PFSK-1 (cell line): ENCODE measurements around the gene MUC2.

Experiments
- FOXP2 ChIP-seq: optimal IDR thresholded peaks from 2 replicates; pipeline ENCODE3; 2011; ENCODE audit warnings: borderline replicate concordance, control low read depth, inconsistent platforms; ENCODE audit not compliant: insufficient read depth; ENCODE audit errors: extremely low read length, extremely low read depth
- POLR2AphosphoS5 ChIP-seq: IDR thresholded peaks from 2 replicates; pipeline ENCODE4 v1.6.1; 2012; ENCODE audit warnings: low read depth, mild to moderate bottlenecking, control low read depth, low read length, moderate library complexity
- SIN3A ChIP-seq: IDR thresholded peaks from 2 replicates; pipeline ENCODE4 v1.6.1; 2012; ENCODE audit warnings: mild to moderate bottlenecking, low read length, moderate library complexity, borderline replicate concordance; ENCODE audit not compliant: insufficient read depth
- TAF1 ChIP-seq: IDR thresholded peaks from 2 replicates; pipeline ENCODE4 v1.6.1; 2012; ENCODE audit warnings: low read length, control low read depth, borderline replicate concordance; ENCODE audit not compliant: insufficient read depth
- TF ChIP-seq, protein P1 (sequence below), 2 experiments: IDR thresholded peaks; 2 replicates each; pipeline versions ENCODE4 v1.6.1 to v1.8.0; 2011 to 2012; ENCODE audit warnings: low read depth in 2 of 2, low read length in 2 of 2, control low read depth in 1 of 2, inconsistent platforms in 1 of 2, mild to moderate bottlenecking in 1 of 2, moderate library complexity in 1 of 2; ENCODE audit not compliant: insufficient read depth in 1 of 2

The MUC2 gene

DNA sequence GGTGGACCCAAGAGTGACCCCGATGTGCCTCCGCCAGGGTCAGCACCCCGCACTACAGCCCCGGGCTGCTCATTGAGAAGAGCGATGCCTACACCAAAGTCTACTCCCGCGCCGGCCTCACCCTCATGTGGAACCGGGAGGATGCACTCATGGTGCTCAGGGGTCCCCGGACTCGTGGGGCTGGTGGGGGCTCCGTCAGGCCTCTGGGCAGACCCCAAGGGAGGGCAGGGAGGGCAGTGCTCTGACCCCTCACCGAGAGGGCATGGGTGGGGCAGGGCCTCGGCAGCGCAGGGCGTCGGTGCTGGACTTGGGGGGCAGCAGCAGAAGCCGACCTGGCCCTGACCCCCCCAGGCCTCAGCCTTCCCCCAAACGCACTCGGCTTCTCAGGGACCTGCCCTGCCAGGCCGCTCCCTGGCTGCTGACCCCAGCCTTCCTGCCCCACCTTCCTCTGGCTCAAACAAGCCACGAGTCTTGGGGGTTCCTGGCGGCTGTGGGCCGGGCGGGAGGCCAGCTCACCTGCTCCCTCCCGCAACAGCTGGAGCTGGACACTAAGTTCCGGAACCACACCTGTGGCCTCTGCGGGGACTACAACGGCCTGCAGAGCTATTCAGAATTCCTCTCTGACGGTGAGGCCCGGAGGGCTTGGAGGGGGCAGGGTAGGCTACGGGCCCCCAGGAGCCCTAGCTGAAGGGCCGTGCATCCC is 2.9 kb downstream of the MUC2 start:
- TF ChIP-seq TAF1: no peak
- no peak for TF ChIP-seq POLR2AphosphoS5
- no peak for TF ChIP-seq FOXP2
- no peak for TF ChIP-seq SIN3A

DNA sequence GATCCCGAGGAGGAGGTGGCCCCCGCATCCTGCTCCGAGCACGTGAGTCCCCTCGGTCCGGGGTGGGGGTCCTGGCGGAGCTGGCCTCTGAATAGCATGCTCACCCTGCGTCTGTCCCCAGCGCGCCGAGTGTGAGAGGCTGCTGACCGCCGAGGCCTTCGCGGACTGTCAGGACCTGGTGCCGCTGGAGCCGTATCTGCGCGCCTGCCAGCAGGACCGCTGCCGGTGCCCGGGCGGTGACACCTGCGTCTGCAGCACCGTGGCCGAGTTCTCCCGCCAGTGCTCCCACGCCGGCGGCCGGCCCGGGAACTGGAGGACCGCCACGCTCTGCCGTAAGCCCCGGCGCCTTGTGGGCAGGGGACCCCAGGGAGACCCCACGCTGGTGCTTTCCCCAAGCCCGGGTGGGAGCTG is 3.5 kb downstream of the MUC2 start:
- TF ChIP-seq SIN3A (no peak), FOXP2 (no peak), TAF1 (no peak), POLR2AphosphoS5 (no peak)
- TF ChIP-seq, protein P1, sequence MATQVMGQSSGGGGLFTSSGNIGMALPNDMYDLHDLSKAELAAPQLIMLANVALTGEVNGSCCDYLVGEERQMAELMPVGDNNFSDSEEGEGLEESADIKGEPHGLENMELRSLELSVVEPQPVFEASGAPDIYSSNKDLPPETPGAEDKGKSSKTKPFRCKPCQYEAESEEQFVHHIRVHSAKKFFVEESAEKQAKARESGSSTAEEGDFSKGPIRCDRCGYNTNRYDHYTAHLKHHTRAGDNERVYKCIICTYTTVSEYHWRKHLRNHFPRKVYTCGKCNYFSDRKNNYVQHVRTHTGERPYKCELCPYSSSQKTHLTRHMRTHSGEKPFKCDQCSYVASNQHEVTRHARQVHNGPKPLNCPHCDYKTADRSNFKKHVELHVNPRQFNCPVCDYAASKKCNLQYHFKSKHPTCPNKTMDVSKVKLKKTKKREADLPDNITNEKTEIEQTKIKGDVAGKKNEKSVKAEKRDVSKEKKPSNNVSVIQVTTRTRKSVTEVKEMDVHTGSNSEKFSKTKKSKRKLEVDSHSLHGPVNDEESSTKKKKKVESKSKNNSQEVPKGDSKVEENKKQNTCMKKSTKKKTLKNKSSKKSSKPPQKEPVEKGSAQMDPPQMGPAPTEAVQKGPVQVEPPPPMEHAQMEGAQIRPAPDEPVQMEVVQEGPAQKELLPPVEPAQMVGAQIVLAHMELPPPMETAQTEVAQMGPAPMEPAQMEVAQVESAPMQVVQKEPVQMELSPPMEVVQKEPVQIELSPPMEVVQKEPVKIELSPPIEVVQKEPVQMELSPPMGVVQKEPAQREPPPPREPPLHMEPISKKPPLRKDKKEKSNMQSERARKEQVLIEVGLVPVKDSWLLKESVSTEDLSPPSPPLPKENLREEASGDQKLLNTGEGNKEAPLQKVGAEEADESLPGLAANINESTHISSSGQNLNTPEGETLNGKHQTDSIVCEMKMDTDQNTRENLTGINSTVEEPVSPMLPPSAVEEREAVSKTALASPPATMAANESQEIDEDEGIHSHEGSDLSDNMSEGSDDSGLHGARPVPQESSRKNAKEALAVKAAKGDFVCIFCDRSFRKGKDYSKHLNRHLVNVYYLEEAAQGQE (IDR thresholded peaks at IDR 0.05; ENCODE audit: insufficient read depth in 1 of 2, low read depth in 2 of 2, low read length in 2 of 2): no peak

DNA sequence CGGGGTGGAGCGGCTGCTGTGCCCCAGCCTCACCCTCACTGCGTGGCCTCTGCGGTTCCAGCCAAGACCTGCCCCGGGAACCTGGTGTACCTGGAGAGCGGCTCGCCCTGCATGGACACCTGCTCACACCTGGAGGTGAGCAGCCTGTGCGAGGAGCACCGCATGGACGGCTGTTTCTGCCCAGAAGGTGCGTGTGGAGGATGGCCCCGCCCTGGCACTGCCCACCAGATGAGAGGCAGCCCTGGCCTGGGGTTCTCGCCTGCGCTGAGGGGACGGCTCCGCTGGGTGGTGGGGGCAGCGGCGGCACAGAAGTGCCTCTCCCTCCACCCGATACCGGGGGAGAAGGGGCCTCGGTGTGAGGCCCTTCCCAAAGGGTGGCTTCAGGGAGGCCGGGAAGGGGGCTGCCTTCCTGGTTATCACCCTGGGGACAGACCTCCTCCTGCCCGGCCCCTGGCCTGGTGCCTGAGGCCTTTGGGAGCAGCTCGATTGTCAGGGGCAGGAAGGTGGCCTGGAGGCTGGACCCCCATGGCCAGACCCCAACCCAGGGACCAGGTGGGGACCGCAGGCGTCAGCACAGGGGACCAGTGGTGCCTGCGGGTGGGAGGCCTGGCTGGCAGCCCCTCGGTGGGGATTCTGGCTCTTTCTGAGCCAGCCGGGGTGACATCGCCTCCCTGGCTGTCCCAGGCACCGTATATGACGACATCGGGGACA is 7.1 kb downstream of the MUC2 start:
- no peak for TF ChIP-seq SIN3A
- no peak for TF ChIP-seq FOXP2
- TF ChIP-seq, protein P1 (IDR thresholded peaks at IDR 0.05; ENCODE audit: insufficient read depth in 1 of 2, low read depth in 2 of 2, low read length in 2 of 2): no peak
- no peak for TF ChIP-seq POLR2AphosphoS5
- no peak for TF ChIP-seq TAF1

DNA sequence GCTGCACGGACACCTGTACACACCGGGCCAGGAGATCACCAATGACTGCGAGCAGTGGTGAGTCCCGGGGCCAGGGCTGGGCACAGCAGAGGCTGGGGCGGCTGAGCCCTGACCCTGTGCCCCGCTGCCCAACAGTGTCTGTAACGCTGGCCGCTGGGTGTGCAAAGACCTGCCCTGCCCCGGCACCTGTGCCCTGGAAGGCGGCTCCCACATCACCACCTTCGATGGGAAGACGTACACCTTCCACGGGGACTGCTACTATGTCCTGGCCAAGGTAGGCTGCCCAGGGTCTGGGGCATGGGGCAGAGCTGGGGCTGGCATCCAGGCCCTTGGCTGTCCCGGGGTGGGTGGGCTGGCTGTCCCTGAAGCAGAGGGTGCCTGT is 7.7 kb downstream of the MUC2 start:
- TF ChIP-seq POLR2AphosphoS5 (no peak), FOXP2 (no peak), TAF1 (no peak), SIN3A (no peak)
- TF ChIP-seq, protein P1 (IDR thresholded peaks at IDR 0.05; ENCODE audit: insufficient read depth in 1 of 2, low read depth in 2 of 2, low read length in 2 of 2): no peak

DNA sequence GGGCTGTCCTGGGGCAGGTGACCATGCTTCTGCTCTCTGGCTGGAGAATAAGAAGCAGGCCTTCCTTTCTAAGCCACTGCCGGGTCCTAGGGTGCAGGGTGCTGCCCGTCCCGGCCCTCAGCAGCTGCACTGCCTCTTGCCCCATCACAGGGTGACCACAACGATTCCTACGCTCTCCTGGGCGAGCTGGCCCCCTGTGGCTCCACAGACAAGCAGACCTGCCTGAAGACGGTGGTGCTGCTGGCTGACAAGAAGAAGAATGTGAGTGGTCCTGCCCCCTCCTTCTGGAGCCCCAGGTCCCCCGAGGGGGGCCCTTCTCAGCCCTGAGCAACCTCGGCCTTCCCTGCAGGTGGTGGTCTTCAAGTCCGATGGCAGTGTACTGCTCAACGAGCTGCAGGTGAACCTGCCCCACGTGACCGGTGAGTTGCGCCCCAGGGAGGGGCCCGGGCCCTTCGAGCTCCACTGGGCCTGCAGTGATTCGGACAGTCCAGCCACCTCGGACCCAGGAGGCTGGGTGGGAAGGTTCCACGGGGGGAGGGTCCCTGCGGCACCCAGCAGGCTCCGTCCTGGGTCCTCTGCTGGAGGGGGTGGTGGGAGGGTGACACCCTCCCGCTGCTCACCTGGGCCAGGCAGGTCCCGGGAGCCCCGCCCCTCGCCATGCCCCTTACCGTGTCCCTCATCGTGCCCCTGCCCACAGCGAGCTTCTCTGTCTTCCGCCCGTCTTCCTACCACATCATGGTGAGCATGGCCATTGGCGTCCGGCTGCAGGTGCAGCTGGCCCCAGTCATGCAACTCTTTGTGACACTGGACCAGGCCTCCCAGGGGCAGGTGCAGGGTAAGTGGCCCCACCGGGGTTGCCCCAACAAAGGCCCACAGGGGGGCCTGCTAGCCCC is 8.3 kb downstream of the MUC2 start:
- TF ChIP-seq, protein P1 (IDR thresholded peaks at IDR 0.05; ENCODE audit: insufficient read depth in 1 of 2, low read depth in 2 of 2, low read length in 2 of 2): no peak
- no peak for TF ChIP-seq SIN3A
- no peak for TF ChIP-seq FOXP2
- TF ChIP-seq POLR2AphosphoS5: no peak
- no peak for TF ChIP-seq TAF1
